GM12878 (cell line): ENCODE results near the gene N4BP2L1. TPM values are rescaled to one million over a fixed set of nuclear protein-coding genes. Genes with fewer than 3 reads are reported as not detected.
A peak's percentile ranks its signal among the peaks of the same experiment; 100 is the strongest.

Experiments used
- ATAC-seq: fragments of 200-7000 bp; cut with Tn5 transposase; 3 replicates; pipeline ENCODE4 v1.9.1; 2020; ENCODE audit warnings: mild to moderate bottlenecking, moderate library complexity
- BruUV-seq: library from RNA; stranded (reverse); fragments of 400-500 nt; replicated peaks from 2 replicates; lab custom pipeline; 2021; lab: Mats Ljungman, UMichigan
- CTCF ChIA-PET: fragments of 300-600 bp; sonication (Branson Sonifier 250); formaldehyde crosslinking; extraction: SDS; loops from one replicate; lab custom pipeline; 2021; ENCODE audit warnings: inconsistent platforms; lab: Yijun Ruan, JAX
- POLR2A ChIA-PET: fragments of 350-600 bp; formaldehyde crosslinking; extraction: SDS; loops from one replicate; lab custom pipeline; 2021; ENCODE audit warnings: inconsistent platforms; lab: Charles Lee
- RAD21 ChIA-PET: fragments of 300-600 bp; sonication (Branson Sonifier 250); formaldehyde crosslinking; loops from one replicate; lab custom pipeline; 2023; ENCODE audit warnings: antibody characterized with exemption; ENCODE audit not compliant: unreplicated experiment; lab: Charles Lee
- SMC1A ChIA-PET: fragments of 300-600 bp; sonication (Branson Sonifier 250); formaldehyde crosslinking; loops from one replicate; lab custom pipeline; 2023; ENCODE audit not compliant: unreplicated experiment, uncharacterized antibody; lab: Charles Lee
- DNase-seq: peaks from one replicate; pipeline ENCODE4 v3.0.0-alpha.2; 2011; ENCODE audit warnings: low read depth, low spot score
- FAIRE-seq: peaks from 3 replicates; lab custom pipeline; 2011; peaks lifted over from hg19 to GRCh38; lab: Jason Lieb, UNC
- H2AFZ ChIP-seq: 2 replicates; pipeline ENCODE4 v1.6.0; 2011; ENCODE audit warnings: low read depth, low read length, control low read depth; ENCODE audit not compliant: control insufficient read depth
- H3K27ac ChIP-seq: 2 replicates; pipeline ENCODE4 v1.5.1; 2011; ENCODE audit warnings: control low read depth; ENCODE audit not compliant: control insufficient read depth, insufficient read depth
- H3K27me3 ChIP-seq, 2 experiments: replicated peaks in 1 of 2; 2 replicates each; pipeline versions ENCODE4 v1.6.0 to v1.6.1; 2011; ENCODE audit warnings: low read length in 1 of 2; ENCODE audit not compliant: control insufficient read depth in 2 of 2, insufficient read depth in 2 of 2
- H3K36me3 ChIP-seq, 2 experiments: 2 replicates each; pipeline ENCODE4 v1.5.1; 2011; ENCODE audit warnings: low read length in 1 of 2; ENCODE audit not compliant: control insufficient read depth in 2 of 2, insufficient read depth in 2 of 2
- H3K4me1 ChIP-seq: 2 replicates; pipeline ENCODE4 v1.6.1; 2011; ENCODE audit warnings: mild to moderate bottlenecking, low read length, moderate library complexity, mixed read lengths; ENCODE audit not compliant: control insufficient read depth, insufficient read depth
- H3K4me2 ChIP-seq: 2 replicates; pipeline ENCODE4 v1.6.0; 2011; ENCODE audit warnings: control low read depth; ENCODE audit not compliant: control insufficient read depth, insufficient read depth
- H3K4me3 ChIP-seq: fragments of 200-600 bp; sonication (generic); 2 replicates; pipeline ENCODE4 v1.5.1; 2016
- H3K79me2 ChIP-seq: 2 replicates; pipeline ENCODE4 v1.6.0; 2011; ENCODE audit warnings: low read length; ENCODE audit not compliant: control insufficient read depth, insufficient read depth
- H3K9ac ChIP-seq: 2 replicates; pipeline ENCODE4 v1.8.0; 2011; ENCODE audit warnings: low read length, control low read depth, mixed read lengths; ENCODE audit not compliant: control insufficient read depth, insufficient read depth
- H3K9me3 ChIP-seq: replicated peaks from 3 replicates; pipeline ENCODE4 v1.5.1; 2011; ENCODE audit warnings: mild to moderate bottlenecking, low read length; ENCODE audit not compliant: control insufficient read depth, insufficient read depth
- H4K20me1 ChIP-seq: 2 replicates; pipeline ENCODE4 v1.6.0; 2011; ENCODE audit not compliant: control insufficient read depth, insufficient read depth
- HCFC1 ChIP-seq: fragments of 150-350 bp; IDR thresholded peaks from 2 replicates; pipeline ENCODE4 v1.6.1; 2014; ENCODE audit warnings: low read length
- IKZF1 ChIP-seq: fragments of 450-650 bp; conservative IDR thresholded peaks from 2 replicates; pipeline ENCODE4 v1.6.1; 2017; ENCODE audit warnings: antibody characterized with exemption, mild to moderate bottlenecking
- IKZF2 ChIP-seq, 2 experiments: fragments of 450-650 bp; IDR thresholded peaks; 2 replicates each; pipeline ENCODE4 v1.6.1; 2017; ENCODE audit warnings: mild to moderate bottlenecking in 2 of 2, moderate library complexity in 2 of 2
- RAD51 ChIP-seq: fragments of 450-650 bp; IDR thresholded peaks from 2 replicates; pipeline ENCODE4 v1.6.1; 2016; ENCODE audit warnings: moderate library complexity, mild to moderate bottlenecking, inconsistent platforms
- WGBS: methylation state at CpG from one replicate; pipeline ENCODE4 v1.1.6; 2016; ENCODE audit warnings: low lambda C conversion rate; ENCODE audit not compliant: insufficient replicate concordance, insufficient coverage; ENCODE audit errors: missing lambda C conversion rate; 5-methylcytosine and 5-hydroxymethylcytosine counted together
- in situ Hi-C: fragments of 300-500 bp; cut with MboI; formaldehyde crosslinking; loops from 9 replicates; pipeline ENCODE4 v1.14.3; 2018; ENCODE audit warnings: mixed read lengths
- intact Hi-C: fragments of 100-400 bp; cut with micrococcal nuclease; formaldehyde crosslinking; loops from one replicate; pipeline ENCODE4 v1.14.2; 2022; ENCODE audit not compliant: unreplicated experiment
- polyA plus RNA-seq, 11 experiments: library from polyadenylated mRNA; depleted of rRNA in 4 of 11; unstranded in 6 of 11; stranded (reverse) in 5 of 11; fragments of >200 nt; fragmentation: Nextera tagmentation in 4 of 11; fragmentation: Illumina TruSeq in 1 of 11; extraction: Ambion mirVana in 4 of 11; extraction: Trizol in 1 of 11; gene quantifications; 1 replicate in 1 of 11; 2 replicates in 10 of 11; pipeline versions ENCODE4 v1.2.1 to v1.2.3, GENCODE V29; 2011 to 2016; ENCODE audit warnings: inconsistent platforms in 2 of 11, missing spikeins in 2 of 11, low read depth in 1 of 11
- total RNA-seq, 4 experiments: library from RNA; depleted of rRNA in 3 of 4; stranded (reverse); fragments of >200 nt in 3 of 4; fragmentation: Illumina TruSeq in 1 of 4; extraction: Trizol in 1 of 4; gene quantifications; 2 replicates each; pipeline versions ENCODE4 v1.2.1 to v1.2.3, GENCODE V29; 2013 to 2021

N4BP2L1 gene
- total and polyA plus RNA-seq, 10 of the 15 experiments (the other 5 are each of a cell fraction or from before 2014, with no cell fraction given): 3.3 to 42.5 (median 16.2) TPM

- CTCF ChIA-PET: interaction anchor here (0.7 to 5.5 kb wide), 4 partner anchors 10 to 15 kb away, joined by 3 to 22 read pairs (median 3); no protein-coding TSS in a partner anchor
- in situ Hi-C loops (loop anchor here (25.0 kb wide), 1 partner anchor 1107 kb away; no protein-coding TSS in a partner anchor), intact Hi-C loops (no loop called here)
- H3K27ac ChIP-seq: peak overlapping the region; percentile 50
- no peak overlapping the region for H3K4me3 ChIP-seq
- FAIRE-seq (no peak), ATAC-seq (no peak), DNase-seq (no peak)
- peaks cover 16% of the 10 kb centered on the region for H3K4me1 ChIP-seq
- TF ChIP-seq IKZF1 (peak; percentile 24; the same call in 1 of the 2 replicates), IKZF2 (IDR thresholded peaks at IDR 0.05) (0 out of 4 replicates have a peak, but pooled peaks of 1 of the 2 experiments have one; percentile 29), RAD51 (peak; percentile 51; the same call in 1 of the 2 replicates), HCFC1 (no peak)
- H3K9me3 ChIP-seq: no peaks in the 10 kb centered on the region
- H3K9ac ChIP-seq: no peak overlapping the region
- 51% methylated on average over 6 of the region's 6 CpGs for WGBS
- RAD21 ChIA-PET: interaction anchor here (1.1 kb wide), 1 partner anchor 1113 kb away, joined by 3 read pairs; no protein-coding TSS in a partner anchor
- peaks cover 32% of the 10 kb centered on the region for H3K79me2 ChIP-seq
- H3K27me3 ChIP-seq: no peaks in the 10 kb centered on the region
- H3K4me2 ChIP-seq: peak overlapping the region; percentile 44; the same call in 1 of the 2 replicates
- POLR2A ChIA-PET: interaction anchor here (2.7 kb wide), 1 partner anchor 9 kb away, joined by 16 read pairs; no protein-coding TSS in a partner anchor
- SMC1A ChIA-PET: interaction anchor here (3.0 to 4.0 kb wide), 3 partner anchors 10 to 15 kb away, joined by 10 to 25 read pairs (median 11); no protein-coding TSS in a partner anchor
- H3K36me3 ChIP-seq: 0 out of 4 replicates have a peak, but pooled peaks cover 0 to 2% of the 10 kb centered on the region in 2 experiments
- H2AFZ ChIP-seq: peak overlapping the region; percentile 41
- no TSS peak for BruUV-seq
- H4K20me1 ChIP-seq: no peaks in the 10 kb centered on the region
These were observed 2.3 kb upstream of the N4BP2L1 start for GRCh38 chr13:32430018-32430747.
